SU-DHL-6 (cell line): ENCODE data around the gene IDS.
"Not testable (repeated sequence)": the region's sequence is repeated elsewhere in the genome, so short reads cannot be mapped to it uniquely, and the experiment has no call there.

Experiments
- H2AFZ ChIP-seq: fragments of 200-600 bp; sonication (generic); 2 replicates; pipeline ENCODE4 v1.6.1; 2014; ENCODE audit warnings: low read depth, mild to moderate bottlenecking, moderate library complexity, mixed read lengths, antibody characterized with exemption, low read length; ENCODE audit not compliant: severe bottlenecking
- H3F3A ChIP-seq: fragments of 200-600 bp; shearing (Covaris generic); 2 replicates; pipeline ENCODE4 v1.6.0; 2016; ENCODE audit warnings: antibody characterized with exemption, mild to moderate bottlenecking; ENCODE audit not compliant: insufficient read depth
- H3K27ac ChIP-seq: fragments of 200-600 bp; sonication (generic); 2 replicates; pipeline ENCODE4 v1.5.1; 2016; ENCODE audit warnings: low read depth, mild to moderate bottlenecking, low read length, moderate library complexity, mixed read lengths
- H3K27me3 ChIP-seq: fragments of 200-600 bp; sonication (generic), shearing (Covaris generic); 2 replicates; pipeline ENCODE4 v1.6.0; 2014; ENCODE audit warnings: mild to moderate bottlenecking, low read length
- H3K36me3 ChIP-seq: fragments of 200-600 bp; sonication (generic); 2 replicates; pipeline ENCODE4 v1.6.1; 2014; ENCODE audit warnings: mild to moderate bottlenecking, low read length, mixed read lengths
- H3K4me2 ChIP-seq: fragments of 300-600, 200-600 bp; shearing (Covaris generic), sonication (generic); 2 replicates; pipeline ENCODE4 v1.6.0; 2014; ENCODE audit warnings: low read length, low read depth, mild to moderate bottlenecking; ENCODE audit not compliant: poor library complexity, severe bottlenecking
- H3K4me3 ChIP-seq: fragments of 200-600 bp; sonication (generic); 2 replicates; pipeline ENCODE4 v1.5.1; 2014; ENCODE audit warnings: antibody characterized with exemption, low read length, mild to moderate bottlenecking, mixed read lengths; ENCODE audit not compliant: insufficient read depth, poor library complexity, severe bottlenecking
- H3K79me2 ChIP-seq: fragments of 200-600 bp; sonication (generic); 2 replicates; pipeline ENCODE4 v1.6.1; 2014; ENCODE audit warnings: mild to moderate bottlenecking, low read length, moderate library complexity; ENCODE audit not compliant: insufficient read depth
- H3K9ac ChIP-seq: fragments of 200-600 bp; sonication (generic); 2 replicates; pipeline ENCODE4 v1.7.0; 2014; ENCODE audit warnings: mild to moderate bottlenecking, low read length
- H3K9me2 ChIP-seq: fragments of 200-600 bp; sonication (generic); replicated peaks from 2 replicates; pipeline ENCODE4 v1.6.1; 2014; ENCODE audit warnings: low read length; ENCODE audit not compliant: insufficient read depth
- H3K9me3 ChIP-seq: fragments of 200-600 bp; sonication (generic); 2 replicates; pipeline ENCODE4 v1.6.1; 2014; ENCODE audit warnings: low read length, mixed read lengths; ENCODE audit not compliant: insufficient read depth
- H4K20me1 ChIP-seq: fragments of 200-600 bp; sonication (generic); 2 replicates; pipeline ENCODE4 v1.6.1; 2014; ENCODE audit warnings: low read depth, mild to moderate bottlenecking, antibody characterized with exemption, low read length, moderate library complexity, mixed read lengths
- EZH2phosphoT487 ChIP-seq: fragments of 200-600 bp; sonication (generic), shearing (Covaris generic); conservative IDR thresholded peaks from 2 replicates; pipeline ENCODE4 v1.6.1; 2018; ENCODE audit warnings: mild to moderate bottlenecking, antibody characterized with exemption, low read length, moderate library complexity, mixed read lengths
- TF ChIP-seq, protein P1 (sequence below): fragments of 200-600 bp; sonication (generic); IDR thresholded peaks from one replicate; pipeline ENCODE4 v1.5.1; 2017; ENCODE audit warnings: antibody characterized with exemption, mild to moderate bottlenecking, low read length, moderate library complexity; ENCODE audit not compliant: insufficient read depth, poor library complexity, severe bottlenecking

The IDS gene

DNA sequence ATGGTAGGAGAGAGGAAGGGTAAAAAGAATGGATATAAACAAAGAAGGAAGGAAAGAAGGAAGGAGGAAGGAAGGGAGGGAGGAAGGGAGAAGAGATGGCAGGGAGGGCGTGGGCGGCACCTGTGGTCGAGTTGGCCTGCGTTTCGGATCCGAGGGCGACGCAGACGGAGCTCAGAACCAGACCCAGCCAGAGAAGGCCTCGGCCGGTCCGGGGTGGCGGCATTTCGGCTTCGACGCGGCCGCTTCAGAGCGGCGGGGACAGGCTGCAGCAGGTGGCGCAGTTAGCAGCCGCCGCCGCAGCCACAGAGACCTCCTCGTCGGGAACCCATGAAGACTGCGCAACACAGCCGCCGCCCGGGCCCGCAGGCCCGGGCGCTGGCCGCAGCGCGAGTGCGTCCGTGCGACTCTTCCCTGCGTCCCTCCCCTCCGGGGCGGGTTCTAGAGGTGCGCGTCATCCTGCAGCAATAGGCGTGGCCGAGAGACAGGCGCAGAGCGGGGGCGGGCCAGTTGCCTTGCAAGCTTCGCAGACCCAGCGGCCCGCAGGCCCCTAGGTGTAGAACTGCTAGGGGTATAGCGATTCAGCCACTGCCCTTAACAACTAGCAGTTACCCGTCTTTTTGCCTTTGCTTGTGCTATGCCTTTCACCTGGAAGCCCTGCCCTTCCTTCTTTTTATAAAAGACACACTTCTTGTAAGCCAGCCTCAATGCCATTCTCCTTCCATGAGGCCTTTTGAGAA, at the start of gene IDS:
Gene IDS (minus strand): TSS at position 392 of the 737 bp plus-strand sequence. CDS start 169 bp downstream, at position 223.
- no peaks in the 10 kb centered on the region for H3K9me2 ChIP-seq
- H3K27ac ChIP-seq = peak within 1 kb of the TSS; percentile 84
- no peaks in the 10 kb centered on the region for H3K27me3 ChIP-seq
- no peaks in the 10 kb centered on the region for H4K20me1 ChIP-seq
- TF ChIP-seq, protein P1, sequence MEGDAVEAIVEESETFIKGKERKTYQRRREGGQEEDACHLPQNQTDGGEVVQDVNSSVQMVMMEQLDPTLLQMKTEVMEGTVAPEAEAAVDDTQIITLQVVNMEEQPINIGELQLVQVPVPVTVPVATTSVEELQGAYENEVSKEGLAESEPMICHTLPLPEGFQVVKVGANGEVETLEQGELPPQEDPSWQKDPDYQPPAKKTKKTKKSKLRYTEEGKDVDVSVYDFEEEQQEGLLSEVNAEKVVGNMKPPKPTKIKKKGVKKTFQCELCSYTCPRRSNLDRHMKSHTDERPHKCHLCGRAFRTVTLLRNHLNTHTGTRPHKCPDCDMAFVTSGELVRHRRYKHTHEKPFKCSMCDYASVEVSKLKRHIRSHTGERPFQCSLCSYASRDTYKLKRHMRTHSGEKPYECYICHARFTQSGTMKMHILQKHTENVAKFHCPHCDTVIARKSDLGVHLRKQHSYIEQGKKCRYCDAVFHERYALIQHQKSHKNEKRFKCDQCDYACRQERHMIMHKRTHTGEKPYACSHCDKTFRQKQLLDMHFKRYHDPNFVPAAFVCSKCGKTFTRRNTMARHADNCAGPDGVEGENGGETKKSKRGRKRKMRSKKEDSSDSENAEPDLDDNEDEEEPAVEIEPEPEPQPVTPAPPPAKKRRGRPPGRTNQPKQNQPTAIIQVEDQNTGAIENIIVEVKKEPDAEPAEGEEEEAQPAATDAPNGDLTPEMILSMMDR = no peak
- no peak for TF ChIP-seq EZH2phosphoT487
- H2AFZ ChIP-seq = peak within 1 kb of the TSS; percentile 59
- H3K9me3 ChIP-seq = no peaks in the 10 kb centered on the region
- 0 out of 2 replicates have a peak, but pooled peaks cover 7% of the 10 kb centered on the region for H3K79me2 ChIP-seq
- H3K36me3 ChIP-seq = no peaks in the 10 kb centered on the region
- H3K9ac ChIP-seq = peak within 1 kb of the TSS; percentile 79
- peak within 1 kb of the TSS; percentile 95 for H3K4me2 ChIP-seq
- H3K4me3 ChIP-seq = peak within 1 kb of the TSS; percentile 80
- 0 out of 2 replicates have a peak, but pooled peaks cover 3% of the 10 kb centered on the region for H3F3A ChIP-seq

DNA sequence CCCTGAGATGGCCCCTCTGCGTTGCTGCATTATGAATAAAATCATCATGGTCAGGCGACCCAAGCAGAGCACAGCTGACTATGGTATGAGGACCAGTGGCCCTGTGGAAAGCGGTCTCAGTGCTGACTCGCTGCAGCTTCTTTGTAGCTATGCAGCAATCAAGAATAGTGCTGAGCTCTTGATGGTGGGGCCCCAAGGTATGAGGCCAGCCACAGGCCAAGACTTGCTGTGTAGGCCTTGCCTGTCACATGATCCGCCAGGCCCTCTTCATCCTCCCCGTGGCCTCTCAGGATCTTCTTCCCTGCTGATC, 46.8 kb upstream of the IDS start:
- H3K27me3 ChIP-seq, H3K4me3 ChIP-seq, H3K4me2 ChIP-seq, H3K27ac ChIP-seq, H3F3A ChIP-seq, H2AFZ ChIP-seq, H3K36me3 ChIP-seq, H3K79me2 ChIP-seq, H3K9me2 ChIP-seq, H3K9me3 ChIP-seq, H3K9ac ChIP-seq, H4K20me1 ChIP-seq: not testable (repeated sequence)

DNA sequence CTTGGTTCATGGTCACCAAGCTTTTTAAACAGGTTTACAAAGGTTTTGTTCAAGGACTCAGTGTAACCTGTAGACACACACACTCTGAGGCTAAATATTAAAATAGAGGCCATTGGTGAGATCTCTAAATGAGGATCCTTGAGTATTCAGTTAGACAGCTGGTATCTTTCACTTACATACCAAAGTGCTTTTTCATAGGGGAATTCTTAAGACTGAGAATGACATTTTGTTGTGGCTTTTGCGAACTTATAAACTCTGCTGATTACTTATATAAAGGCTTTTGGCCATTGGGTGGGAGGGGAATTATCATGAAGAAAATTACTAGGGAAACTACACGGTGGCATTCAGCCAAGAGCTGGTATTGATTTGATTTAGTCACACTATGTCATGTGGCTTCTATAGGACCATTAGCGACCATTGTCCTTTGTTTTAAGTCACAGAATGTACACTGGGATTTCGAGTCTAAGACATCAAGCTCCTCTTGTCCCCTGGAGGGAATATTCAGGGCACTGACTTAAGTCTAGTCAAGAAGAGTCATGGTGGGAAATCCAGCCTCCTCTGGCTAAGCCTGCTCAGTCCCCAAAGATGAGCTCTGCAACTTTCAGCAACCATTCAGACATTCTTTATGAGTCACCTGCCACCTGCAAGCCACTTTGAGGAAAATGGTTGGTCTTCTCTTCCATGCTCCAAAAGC, 46.3 kb upstream of the IDS start:
- not testable (repeated sequence) for H3F3A ChIP-seq, H3K79me2 ChIP-seq, H4K20me1 ChIP-seq, H3K4me2 ChIP-seq, H3K27ac ChIP-seq, H3K4me3 ChIP-seq, H3K36me3 ChIP-seq, H2AFZ ChIP-seq, H3K9ac ChIP-seq, H3K27me3 ChIP-seq, H3K9me2 ChIP-seq, H3K9me3 ChIP-seq

GRCh38 chrX:149550454-149550853, 45.3 kb upstream of the IDS start:
- H3K27ac ChIP-seq, H3F3A ChIP-seq, H3K4me2 ChIP-seq: not testable (repeated sequence)

GRCh38 chrX:149549701-149550100, 44.6 kb upstream of the IDS start, which contains the start of gene HSFX3:
Gene HSFX3 (minus strand): TSS chrX:149549924. CDS start chrX:149549852, 72 bp downstream.
- H3K9me3 ChIP-seq, H3K9ac ChIP-seq, H3K4me2 ChIP-seq, H3F3A ChIP-seq, H4K20me1 ChIP-seq, H2AFZ ChIP-seq, H3K27ac ChIP-seq, H3K4me3 ChIP-seq, H3K9me2 ChIP-seq, H3K79me2 ChIP-seq, H3K36me3 ChIP-seq, H3K27me3 ChIP-seq: not testable (repeated sequence)

More at GRCh38 chrX:149550454-149550853, 45.3 kb upstream of the IDS start:
- H3K9ac ChIP-seq, H3K9me3 ChIP-seq, H3K36me3 ChIP-seq, H3K79me2 ChIP-seq, H4K20me1 ChIP-seq, H3K4me3 ChIP-seq, H3K9me2 ChIP-seq, H3K27me3 ChIP-seq, H2AFZ ChIP-seq: not testable (repeated sequence)

- not testable (repeated sequence) for H3K27ac ChIP-seq, H3K36me3 ChIP-seq, H3K4me2 ChIP-seq, H3K9ac ChIP-seq, H3K4me3 ChIP-seq, H3K9me3 ChIP-seq, H3K79me2 ChIP-seq, H2AFZ ChIP-seq, H3F3A ChIP-seq, H4K20me1 ChIP-seq, H3K27me3 ChIP-seq, H3K9me2 ChIP-seq
These were observed 42.7 kb upstream of the IDS start for GRCh38 chrX:149547782-149548181.

DNA sequence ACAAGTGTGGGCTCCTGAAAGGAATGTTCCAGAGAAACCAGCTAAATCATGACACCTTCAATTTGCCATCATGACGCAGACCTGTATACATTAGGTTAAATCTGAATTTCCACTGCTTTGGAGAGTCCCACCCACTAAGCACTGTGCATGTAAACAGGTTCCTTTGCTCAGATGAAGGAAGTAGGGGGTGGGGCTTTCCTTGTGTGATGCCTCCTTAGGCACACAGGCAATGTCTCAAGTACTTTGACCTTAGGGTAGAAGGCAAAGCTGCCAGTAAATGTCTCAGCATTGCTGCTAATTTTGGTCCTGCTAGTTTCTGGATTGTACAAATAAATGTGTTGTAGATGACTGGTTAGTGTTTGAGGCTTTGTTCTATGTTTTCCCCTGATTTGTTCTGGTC, 41.9 kb upstream of the IDS start:
- H3K9ac ChIP-seq, H3K27me3 ChIP-seq, H3K9me3 ChIP-seq, H2AFZ ChIP-seq, H3K4me2 ChIP-seq, H4K20me1 ChIP-seq, H3K36me3 ChIP-seq, H3F3A ChIP-seq, H3K27ac ChIP-seq, H3K79me2 ChIP-seq, H3K9me2 ChIP-seq, H3K4me3 ChIP-seq: not testable (repeated sequence)
